Esophagus mucosa (tissue), 1 donor: ENCODE results near the gene PRDM13. TPM values are rescaled to one million over a fixed set of nuclear protein-coding genes. Genes with fewer than 3 reads are reported as not detected.
A peak's percentile ranks its signal among the peaks of the same experiment; 100 is the strongest.
"Not testable (repeated sequence)": the region's sequence is repeated elsewhere in the genome, so short reads cannot be mapped to it uniquely, and the experiment has no call there.

Source experiments
- ATAC-seq: fragments of 200-7000 bp; cut with Tn5 transposase; one replicate; pipeline ENCODE4 v1.9.1; 2020
- total RNA-seq: library from RNA; stranded (reverse); gene quantifications from one replicate; pipeline ENCODE4 v1.2.4, GENCODE V29; 2023
- donor health status: DM: yes; HTN: yes; CAD: no.

PRDM13 gene
- total RNA-seq: not detected

DNA sequence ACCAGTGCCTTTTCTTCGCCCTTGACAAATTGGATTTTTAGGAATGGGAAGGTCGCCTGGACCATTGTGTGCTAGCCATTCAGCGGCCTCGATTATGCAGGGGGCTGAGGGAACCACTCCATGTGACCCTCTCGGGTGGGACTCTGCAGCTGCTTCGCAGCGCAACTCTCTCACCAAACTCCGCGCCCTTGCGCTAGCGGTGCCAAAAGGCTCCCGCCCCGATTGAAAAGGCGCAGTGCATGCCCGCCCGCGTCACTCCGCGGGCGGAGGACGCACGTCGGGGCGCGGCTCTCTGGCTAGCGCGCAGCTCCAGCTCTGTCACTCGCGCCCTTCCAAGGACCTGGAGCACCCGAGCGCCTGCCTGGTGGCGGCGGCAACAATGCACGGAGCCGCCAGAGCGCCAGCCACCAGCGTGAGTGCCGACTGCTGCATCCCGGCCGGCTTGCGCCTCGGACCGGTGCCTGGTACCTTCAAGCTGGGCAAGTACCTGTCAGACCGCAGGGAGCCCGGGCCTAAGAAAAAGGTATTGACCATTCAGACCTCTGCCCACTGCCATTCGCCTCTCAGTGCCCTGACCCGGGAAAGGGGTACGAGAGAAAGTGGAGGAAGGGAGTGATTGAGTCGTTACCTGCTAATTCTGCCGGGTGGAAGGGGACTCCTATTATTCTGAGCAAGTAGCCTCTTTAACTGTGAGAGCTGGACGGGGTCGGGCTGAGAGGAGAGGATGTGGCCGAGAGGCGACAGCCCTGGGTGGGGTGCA lies at the start of gene PRDM13:
TSS of gene PRDM13 (plus strand) at position 178 of the 760 bp plus-strand sequence. CDS start at position 380, 202 bp downstream.
- ATAC-seq: peak; percentile 62

DNA sequence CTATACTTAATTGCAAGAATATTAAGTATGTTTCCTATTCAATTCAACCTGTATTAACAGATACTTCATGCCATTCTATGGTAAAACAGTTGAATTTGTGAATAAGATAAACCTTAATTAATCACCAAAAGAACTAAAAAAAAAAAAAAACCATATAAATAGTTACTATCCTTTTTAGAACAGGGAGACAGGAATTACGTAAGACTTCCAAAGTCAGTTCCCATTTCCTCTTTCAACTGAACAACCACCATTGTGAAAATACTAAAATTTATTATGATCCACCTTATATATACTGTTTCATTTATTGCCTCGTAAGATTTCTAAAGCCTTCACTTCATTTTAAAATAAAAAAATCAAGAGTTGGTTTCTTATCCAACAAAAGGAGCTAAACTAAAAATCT lies 47.6 kb upstream of the PRDM13 start:
- no peak for ATAC-seq

DNA sequence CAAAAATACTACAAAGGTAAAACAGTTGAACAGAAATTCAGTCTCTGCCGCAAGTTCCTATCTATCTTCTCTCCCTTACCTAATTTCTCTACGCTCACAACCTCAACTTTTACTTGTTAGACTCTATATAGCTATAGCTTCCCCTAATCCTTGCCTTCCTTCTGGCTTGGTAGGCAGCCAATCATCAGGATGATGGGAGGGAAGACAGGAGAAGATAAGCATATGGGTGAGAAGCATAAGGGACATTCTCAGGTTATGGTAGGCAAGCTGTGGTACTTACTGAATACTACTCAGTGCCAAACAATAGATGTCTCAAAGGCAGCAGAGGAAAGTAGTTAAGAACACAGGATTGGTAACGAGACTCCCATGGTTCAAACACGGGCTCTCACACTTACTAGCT lies 46.0 kb upstream of the PRDM13 start:
- no peak for ATAC-seq

DNA sequence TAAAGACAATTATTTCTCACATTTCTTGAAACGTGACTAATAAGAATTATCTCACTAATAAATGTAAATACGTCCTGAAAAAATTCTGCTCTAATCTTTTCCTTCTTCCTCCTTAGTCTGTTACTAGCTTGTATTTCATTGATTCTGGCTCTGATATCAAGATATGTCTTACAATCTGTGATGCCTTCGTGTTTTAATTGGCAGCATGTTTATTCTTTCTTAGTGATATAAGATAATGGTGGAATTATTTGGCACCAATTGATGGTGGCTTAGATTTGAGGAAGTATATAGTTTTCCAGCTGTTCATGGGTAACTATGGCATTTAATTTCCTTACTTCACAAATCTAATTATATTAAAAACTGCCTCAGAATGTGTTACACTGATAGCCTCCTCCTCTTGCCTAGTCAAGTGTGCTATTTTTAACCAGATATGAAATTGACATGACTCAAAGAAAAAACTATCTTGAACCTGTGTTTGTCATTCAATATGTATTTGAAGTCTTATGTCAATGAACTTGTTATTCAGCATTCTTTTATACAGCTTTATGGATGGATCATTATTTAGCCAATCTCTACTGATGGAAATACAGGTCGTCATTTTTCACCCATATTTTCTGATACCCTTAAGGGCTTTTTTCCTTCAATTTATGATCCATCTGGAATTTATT lies 43.4 kb upstream of the PRDM13 start:
- ATAC-seq: no peak

DNA sequence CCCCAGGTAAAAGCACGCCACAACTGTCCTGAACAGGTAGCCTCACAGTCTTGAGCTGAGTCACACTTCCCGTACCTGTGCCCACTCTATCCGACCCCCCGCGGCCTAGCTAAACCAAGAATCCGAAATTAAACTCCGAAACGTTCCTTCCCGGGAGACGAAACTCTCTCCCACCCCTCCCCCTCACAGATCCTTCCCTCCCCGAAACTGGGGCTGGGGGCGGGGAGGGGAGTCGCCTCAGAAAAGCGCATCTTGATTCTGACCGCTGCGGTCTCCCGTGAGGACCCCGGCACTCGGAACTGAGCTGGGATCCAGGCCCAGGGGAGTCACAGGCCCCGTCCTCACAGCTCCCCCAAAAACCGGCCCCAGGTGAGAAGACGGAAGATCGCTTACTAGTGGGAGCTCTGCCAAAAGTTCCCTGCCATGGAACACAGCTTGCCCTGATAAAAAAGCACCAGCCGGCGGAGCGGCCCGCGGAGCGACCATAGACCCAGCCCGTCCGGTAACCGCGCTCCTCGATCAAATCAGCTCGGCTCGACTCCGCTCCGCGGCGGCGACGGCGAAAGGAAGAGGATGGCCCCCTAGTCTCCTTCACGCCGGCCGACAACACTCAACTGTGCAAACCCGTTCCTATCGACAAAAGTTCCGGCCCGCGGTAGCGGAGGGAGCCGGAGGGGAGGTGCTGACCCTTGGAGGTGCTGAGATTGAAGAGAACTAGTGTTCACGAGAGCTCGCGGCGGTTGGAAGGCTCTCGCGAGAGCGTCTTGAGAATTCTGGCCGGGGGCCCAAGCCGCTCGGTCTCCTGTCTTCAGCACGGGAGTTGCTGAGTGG lies 38.3 kb upstream of the PRDM13 start, which contains the start of gene CCNC:
TSS of gene CCNC (minus strand) at position 558 of the 831 bp plus-strand sequence. CDS start at position 425, 133 bp downstream.
- peak; percentile 100 for ATAC-seq

DNA sequence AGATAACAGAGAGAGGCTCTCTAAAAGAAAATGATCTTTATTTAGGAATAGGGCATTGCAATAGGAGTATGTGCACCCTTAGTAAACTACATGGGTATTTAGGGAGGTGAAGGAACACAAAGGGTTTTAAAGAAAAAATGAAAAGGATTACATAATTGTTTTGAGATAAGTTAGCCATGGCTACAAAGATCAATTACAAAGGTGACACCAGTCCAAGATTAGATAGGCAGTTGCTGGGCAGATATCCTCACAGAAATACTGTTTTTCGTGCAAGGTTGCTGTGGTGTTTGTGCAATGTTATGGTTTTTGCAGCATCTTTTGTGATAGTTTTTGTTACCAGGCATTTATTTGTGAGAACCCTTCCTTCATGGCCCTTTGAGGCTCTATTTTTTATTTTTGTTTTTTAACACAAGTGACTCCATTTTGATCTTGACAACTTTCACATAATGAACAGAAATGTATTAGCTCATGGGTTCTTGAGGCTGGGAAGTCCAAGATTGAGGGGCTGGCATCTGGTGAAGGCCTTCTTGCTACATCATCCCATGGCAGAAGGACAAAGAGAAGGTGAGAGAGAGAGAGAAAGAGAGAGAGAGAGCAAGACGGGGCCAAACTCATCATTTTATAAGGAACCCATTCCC lies 32.5 kb upstream of the PRDM13 start:
- ATAC-seq: no peak

DNA sequence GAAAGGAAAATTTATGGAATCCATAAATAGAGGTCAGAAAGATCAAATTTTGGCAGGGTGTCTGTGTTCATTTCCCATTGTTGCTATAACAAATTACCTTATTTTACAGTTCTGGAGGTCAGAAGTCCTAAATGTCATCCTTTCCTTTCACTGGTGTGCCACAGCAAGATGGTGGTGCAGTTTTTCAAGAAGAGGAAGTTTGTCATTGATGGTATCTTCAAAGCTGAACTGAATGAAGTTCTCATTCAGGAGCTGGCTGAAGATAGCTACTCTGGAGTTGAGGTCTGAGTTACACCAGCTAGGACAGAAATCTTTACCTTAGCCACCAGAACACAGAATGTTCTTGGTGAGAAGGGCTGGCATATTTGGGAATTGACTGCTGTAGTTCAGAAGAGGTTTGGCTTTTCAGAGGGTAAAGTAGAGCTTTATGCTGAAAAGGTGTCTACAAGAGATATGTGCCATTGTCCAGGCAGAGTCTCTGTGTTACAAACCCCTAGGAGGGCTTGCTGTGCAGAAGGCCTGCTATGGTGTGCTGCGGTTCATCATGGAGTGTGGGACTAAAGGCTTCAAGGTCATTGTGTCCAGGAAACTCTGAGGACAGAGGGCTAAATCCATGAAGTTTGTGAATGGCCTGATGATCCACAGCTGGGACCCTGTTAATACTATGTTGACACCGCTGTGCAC lies 30.9 kb upstream of the PRDM13 start:
- no peak for ATAC-seq

DNA sequence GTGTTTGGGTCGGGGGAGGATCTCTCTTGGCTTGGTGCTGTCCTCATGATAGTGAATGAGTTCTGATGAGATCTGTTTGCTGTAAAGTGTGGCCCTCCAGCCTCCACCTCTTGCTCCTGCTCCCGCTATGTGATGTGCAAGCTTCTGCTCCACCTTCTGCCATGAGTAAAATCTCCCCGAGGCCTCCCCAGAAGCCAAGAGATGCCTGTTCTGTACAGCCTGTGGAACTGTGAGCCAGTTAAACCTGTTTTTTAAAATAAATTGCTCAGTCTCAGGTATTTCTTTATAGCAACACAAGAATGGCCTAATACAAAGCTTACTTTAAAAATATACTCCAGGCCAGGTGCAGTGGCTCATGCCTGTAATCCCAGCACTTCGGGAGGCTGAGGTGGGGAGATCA lies 26.9 kb upstream of the PRDM13 start:
- ATAC-seq: no peak

DNA sequence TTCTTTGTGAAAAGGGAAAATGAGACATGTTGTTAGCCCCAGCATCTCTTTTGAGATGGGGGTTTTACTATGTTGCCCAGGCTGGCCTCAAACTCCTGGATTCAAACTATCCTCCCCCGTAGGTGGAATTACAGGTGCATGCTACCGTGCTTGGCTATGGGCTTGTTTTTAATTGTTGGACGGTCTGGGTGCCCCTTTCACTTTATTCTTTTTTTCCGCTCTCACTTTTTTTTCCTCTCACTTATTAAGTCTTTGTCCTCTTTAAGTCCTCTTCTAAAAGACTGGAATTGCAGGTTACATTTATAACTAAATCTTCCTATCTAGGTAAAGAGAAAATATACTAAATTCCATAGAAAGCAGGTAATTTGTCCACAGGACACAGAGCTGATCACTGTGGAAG lies 18.8 kb upstream of the PRDM13 start:
- no peak for ATAC-seq

DNA sequence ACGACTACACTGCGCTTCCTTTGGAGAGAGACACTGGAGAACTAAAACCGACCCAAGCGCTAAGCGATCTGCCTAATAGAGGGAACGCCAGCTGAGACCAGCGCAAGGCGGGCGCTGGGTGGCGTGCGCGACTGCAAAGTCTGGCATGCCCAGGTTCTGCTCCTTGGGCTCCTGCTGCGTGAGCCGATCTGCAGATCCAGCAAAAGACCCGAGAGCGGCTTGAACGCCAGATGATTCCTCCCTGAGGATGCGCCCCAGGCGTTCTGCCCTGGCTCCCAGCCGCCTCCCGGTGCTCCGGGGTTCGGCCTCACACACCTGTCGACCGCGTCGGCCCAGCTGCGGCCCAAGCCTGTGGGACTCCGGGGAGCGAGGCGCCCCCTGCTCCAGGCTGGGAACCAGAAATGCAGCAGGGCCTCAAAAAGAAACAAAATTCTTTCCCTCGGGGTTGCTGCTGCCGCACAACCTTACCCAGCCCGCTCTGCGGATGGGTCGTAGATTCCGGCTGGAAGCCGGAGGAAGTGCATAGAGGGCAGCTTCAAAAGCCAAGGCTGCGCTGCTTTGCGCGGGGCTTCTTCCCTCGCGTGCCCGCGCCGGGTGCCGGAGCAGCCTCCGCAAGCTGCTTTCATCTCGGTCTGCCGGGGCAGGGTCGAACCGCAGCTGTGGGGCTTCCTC lies 17.9 kb upstream of the PRDM13 start:
- peak; percentile 93 for ATAC-seq

DNA sequence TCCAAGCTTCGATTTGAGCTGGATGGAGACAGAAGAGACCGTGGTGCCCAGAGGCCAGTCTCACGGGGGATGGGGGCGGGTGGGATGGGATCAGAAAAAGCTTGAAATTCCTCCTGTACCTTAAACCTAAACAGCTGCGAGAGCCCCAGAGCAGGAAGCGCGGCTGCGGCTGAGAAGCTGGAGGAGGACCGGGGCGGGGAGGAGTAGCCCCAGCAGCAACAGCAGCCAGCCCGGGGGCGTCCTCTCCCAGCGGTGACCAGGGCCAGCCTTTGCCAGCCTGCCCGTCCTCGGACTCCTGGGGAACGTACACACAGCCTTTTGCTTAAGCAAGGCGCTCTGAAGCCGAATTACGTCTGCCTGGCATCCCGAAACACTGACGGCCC lies 17.4 kb upstream of the PRDM13 start:
- no peak for ATAC-seq

DNA sequence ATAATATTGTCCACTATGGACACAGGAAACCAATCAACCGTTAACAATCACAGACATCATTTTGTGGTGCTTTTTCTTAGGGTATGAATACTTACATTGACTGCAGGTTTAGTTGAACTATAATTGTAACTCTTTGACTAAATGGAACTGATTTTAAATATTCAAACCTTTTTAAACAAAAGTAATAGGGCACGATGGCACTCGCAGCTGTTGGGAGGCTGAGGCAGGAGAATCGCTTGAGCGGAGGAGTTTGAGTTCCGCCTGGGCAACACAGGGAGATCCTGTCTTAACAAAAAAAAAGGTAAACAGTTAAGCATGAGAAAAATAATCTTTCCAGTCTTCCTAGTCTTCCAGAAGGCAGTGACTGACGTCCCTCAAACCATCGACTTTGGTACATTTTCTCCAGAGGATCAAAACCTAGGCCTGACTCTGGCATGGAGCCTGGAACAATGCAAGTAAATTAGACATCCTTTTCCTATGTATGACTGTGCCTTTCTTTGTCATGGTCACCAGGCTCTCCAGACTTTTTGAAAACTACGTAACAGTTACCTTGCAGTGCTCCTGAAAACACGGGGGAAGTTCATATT lies 16.6 kb upstream of the PRDM13 start:
- ATAC-seq: no peak

DNA sequence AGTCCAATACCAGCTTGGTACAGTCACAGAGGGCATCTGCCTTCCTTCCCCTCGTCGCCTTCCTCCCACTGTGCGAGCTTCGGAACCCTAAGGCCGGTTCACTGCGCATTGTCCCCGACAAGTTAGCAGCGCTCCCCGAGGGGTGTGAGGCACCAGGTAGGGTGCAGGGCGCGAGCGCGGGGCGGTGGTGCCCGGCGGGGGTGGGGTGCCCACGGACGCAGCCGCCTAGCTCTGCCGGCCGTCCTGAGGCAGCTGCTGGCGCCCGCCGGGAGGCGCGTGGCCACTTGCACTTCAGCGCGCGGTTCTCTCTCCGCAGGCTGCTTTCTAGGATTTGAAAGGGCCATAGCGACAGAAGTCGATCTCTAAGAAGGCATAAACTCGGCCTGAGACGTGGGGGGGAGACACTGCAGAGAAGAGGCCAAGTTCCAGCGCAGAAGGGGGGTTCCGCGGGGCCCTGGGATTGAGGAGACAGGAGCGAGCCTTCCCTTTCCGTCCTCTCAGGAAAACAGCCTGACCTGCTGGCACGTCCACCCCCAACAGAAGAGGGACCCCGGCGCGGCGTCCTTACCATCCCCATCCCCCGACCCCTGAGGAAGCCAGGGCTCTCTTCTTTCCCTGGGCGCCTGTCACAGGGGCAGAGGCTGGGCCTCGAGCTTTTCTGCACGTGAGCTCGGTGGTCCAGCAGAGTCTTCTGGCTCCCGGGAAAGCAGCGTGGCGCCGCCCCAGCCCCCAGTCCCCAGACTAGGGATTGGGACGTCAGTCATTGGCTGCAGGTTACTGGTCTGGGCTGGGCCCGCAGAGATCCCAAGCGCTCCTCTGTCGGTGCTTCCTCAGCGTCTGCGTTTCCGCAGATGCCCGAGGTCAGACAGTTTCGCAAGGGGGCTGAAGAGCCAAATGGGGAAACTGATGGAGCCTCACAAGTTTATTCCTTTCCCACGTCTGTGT lies 15.6 kb upstream of the PRDM13 start:
- ATAC-seq: no peak

DNA sequence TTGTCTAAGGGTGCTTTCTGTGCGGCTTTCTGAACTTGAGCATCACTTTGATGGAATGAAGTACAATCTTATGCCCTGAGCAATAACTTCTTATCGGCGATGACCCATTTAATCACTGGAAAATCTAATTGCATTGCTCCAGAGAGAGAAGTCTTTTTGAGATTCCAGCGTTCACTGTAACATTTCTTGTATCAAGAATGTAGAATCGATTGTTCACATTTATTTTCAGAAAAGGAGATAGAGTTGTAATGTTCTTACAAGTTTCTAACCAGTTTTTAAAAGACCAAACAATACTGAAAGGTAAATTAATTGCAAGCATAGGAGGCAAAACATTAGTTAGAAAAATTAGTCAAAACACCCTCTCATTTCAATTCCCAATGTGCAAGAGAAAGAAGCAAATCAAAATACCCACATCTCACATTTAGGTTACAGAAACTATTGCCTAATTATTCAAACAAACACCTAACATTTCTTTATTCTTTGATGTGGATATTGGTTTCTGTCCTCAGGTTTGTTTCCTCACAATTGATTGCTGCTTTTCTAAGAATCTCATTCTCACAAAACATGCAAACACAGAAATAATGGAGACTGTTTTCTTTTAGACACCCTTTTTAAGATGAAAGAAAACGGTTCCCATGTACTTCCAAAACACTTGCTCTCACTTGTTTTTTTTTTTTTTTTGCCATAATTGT lies 14.8 kb upstream of the PRDM13 start:
- ATAC-seq: no peak

DNA sequence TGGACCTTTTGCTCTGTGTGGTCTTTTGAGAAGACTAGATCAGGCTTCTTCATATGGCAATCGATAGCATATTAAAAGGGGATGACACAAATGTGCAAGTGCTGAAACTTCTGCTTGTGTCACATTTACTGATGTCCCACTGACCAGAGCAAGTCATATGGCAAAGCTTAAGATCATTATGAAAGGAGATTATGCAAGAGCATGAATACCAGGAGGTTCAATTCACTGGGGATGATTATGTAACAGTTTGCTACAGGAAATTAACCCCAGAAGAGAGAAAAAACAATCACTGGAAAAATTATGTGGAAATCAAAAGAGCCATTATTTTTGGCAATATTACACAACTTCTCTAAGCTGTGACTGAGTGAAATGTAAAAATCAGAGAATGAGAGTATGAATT lies 13.7 kb upstream of the PRDM13 start:
- no peak for ATAC-seq

DNA sequence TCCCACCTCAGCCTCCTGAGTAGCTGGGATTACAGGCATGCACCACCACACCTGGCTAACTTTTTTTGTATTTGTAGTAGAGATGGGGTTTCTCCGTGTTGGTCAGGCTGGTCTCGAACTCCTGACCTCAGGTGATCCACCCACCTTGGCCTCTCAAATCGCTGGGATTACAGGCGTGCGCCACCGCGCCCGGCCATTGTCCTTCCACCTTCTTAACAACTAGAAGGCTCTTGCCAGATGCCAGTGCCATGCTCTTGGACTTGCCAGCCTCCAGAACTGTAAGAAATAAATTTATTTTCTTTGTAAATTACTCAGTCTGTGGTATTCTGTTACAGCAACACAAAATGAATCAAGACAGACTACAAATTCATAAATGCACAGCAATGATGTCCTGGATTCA lies 11.9 kb upstream of the PRDM13 start:
- not testable (repeated sequence) for ATAC-seq

DNA sequence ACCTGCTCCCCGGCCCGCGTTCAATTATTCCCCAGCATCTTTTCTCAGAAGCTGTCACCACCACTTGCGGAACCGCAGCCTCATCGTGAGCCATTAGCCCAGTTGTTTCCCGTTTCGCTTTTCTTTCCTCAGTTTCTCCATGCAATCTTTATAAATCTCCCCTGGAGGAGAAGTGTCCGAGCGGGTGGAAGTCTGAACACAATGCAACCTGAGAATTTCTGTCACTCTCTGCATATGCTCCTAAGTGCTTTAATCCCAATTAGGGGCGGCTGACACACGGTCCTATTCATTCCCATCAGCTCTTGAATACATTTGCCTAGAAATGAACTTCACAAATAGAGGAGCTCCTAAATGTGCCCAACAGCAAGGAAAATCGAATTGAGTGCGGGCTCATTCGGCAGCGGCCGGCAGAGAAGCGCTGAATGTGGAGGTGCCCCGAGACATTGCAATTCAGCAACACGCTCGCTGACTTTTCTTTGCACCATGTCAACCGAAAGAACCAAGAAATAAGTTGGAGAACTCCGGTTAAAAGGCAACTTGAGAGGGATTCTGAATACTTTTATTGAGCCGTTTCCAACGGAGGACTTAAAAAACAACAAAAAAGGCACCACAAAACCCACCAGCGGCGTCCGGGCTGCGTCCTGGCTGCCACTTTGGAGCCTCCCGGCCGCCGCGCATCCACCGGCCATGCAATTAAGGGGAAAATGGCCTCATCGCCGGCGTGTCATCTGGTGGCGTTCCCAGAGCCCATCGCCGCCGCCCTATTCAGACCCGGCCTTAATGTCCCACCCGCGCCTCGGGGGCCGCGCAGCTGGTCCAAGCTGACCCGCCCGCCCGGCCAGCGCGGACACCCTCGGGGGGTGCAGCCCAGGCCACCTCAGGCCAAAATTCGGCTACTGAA lies 3.9 kb upstream of the PRDM13 start:
- ATAC-seq: no peak
